ENCODE data around the gene ADTRP.

DNA sequence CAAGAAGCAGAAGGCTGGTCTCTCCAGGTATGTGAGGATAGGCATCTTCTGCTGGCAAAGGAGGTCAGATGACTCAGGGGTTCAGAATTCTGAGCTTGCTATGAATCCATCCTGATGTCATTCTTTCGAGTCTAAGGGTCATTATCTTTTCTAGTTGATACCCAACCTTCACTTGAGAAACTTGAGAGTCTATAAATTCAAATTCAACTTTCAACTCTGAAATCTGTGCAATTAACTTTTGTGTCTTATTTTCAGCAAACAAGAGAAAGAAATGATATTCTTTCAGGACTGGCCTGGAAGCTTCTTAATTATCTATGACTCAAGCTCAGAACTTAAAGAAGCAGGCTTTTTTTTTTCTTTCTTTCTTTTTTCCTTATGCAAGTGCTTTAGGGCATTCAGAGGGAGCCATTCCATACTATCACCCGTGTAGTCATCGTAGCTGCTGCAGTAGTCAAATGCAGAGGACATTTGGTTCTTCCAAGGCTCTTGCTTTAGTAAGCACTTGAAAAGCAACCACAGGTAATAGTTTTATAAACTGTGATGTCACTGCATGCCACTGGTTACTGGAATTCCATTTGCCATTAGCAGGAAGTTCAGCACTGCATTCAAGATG is 93.0 kb downstream of the ADTRP start:
- no peak for TF ChIP-seq EP300 (IDR thresholded peaks at IDR 0.05)
- TF ChIP-seq, protein P1, sequence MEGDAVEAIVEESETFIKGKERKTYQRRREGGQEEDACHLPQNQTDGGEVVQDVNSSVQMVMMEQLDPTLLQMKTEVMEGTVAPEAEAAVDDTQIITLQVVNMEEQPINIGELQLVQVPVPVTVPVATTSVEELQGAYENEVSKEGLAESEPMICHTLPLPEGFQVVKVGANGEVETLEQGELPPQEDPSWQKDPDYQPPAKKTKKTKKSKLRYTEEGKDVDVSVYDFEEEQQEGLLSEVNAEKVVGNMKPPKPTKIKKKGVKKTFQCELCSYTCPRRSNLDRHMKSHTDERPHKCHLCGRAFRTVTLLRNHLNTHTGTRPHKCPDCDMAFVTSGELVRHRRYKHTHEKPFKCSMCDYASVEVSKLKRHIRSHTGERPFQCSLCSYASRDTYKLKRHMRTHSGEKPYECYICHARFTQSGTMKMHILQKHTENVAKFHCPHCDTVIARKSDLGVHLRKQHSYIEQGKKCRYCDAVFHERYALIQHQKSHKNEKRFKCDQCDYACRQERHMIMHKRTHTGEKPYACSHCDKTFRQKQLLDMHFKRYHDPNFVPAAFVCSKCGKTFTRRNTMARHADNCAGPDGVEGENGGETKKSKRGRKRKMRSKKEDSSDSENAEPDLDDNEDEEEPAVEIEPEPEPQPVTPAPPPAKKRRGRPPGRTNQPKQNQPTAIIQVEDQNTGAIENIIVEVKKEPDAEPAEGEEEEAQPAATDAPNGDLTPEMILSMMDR (IDR thresholded peaks at IDR 0.05): no peak

Data from tibial nerve (tissue), 4 donors.